ENCODE data around the gene ITGB1. TPM values are rescaled to one million over a fixed set of nuclear protein-coding genes. Genes with fewer than 3 reads are reported as not detected.

ITGB1 gene
- polyA plus RNA-seq, 1 of the 3 experiments (the other 2 are of a cell fraction) = 666 TPM

GRCh38 chr10:32906595-32906994, 51.4 kb downstream of the ITGB1 start:
- ChIA-PET POLR2A (no interaction called here), CTCF (interaction anchor here (0.7 kb wide), 1 partner anchor 1690 kb away, joined by 3 read pairs; no protein-coding TSS in a partner anchor)
- H4K20me1 ChIP-seq (ENCODE audit: insufficient read depth) = no peaks in the 10 kb centered on the region
- no peak overlapping the region for H3K4me3 ChIP-seq (ENCODE audit: low read depth in 2 of 2, low read length in 1 of 2)
- peaks cover 70% of the 10 kb centered on the region for H3K79me2 ChIP-seq (ENCODE audit: insufficient read depth)
- no peaks in the 10 kb centered on the region for H3K9me2 ChIP-seq
- no peak for DNase-seq
- H3K9ac ChIP-seq = no peak overlapping the region
- TF ChIP-seq JUND (IDR thresholded peaks at IDR 0.05) (no peak), SIN3A (IDR thresholded peaks at IDR 0.05; ENCODE audit: borderline replicate concordance, low read depth, low read length) (no peak), EZH2phosphoT487 (IDR thresholded peaks at IDR 0.05; ENCODE audit: borderline replicate concordance, low read depth) (no peak), FOXJ3 (CRISPR knock-in tag; IDR thresholded peaks at IDR 0.05) (no peak), IRF3 (IDR thresholded peaks at IDR 0.05; ENCODE audit: low read depth, low read length) (no peak), GABPA (IDR thresholded peaks at IDR 0.05; ENCODE audit: low read depth) (no peak), USF2 (IDR thresholded peaks at IDR 0.05; ENCODE audit: borderline replicate concordance, low read depth, low read length) (no peak), REST (IDR thresholded peaks at IDR 0.05; ENCODE audit: low read depth, low read length) (no peak), ELF1 (IDR thresholded peaks at IDR 0.05) (no peak), CHD2 (IDR thresholded peaks at IDR 0.05; ENCODE audit: low read length, partially characterized antibody) (no peak), PBX3 (IDR thresholded peaks at IDR 0.05) (no peak), MAX (IDR thresholded peaks at IDR 0.05; ENCODE audit: low read depth) (no peak), RFX5 (IDR thresholded peaks at IDR 0.05; ENCODE audit: low read length) (no peak), RAD21 (IDR thresholded peaks at IDR 0.05; ENCODE audit: low read length) (no peak), YY1 (IDR thresholded peaks at IDR 0.05; ENCODE audit: low read depth) (no peak), MEF2A (IDR thresholded peaks at IDR 0.05; ENCODE audit: borderline replicate concordance, low read depth) (no peak), RCOR1 (IDR thresholded peaks at IDR 0.05; ENCODE audit: low read length) (no peak), TEAD4 (IDR thresholded peaks at IDR 0.05; ENCODE audit: borderline replicate concordance, insufficient read depth) (no peak)
- H3K27ac ChIP-seq (ENCODE audit: low read depth in 2 of 2, low read length in 1 of 2) = no peak overlapping the region
- peaks cover 35% of the 10 kb centered on the region for H3F3A ChIP-seq (replicated peaks; ENCODE audit: insufficient read depth)
- no peak overlapping the region for H3K4me2 ChIP-seq
- no peaks in the 10 kb centered on the region for H3K27me3 ChIP-seq (ENCODE audit: insufficient read depth)
- H3K36me3 ChIP-seq (replicated peaks in 1 of 2; ENCODE audit: control insufficient read depth in 1 of 2, insufficient read depth in 2 of 2, low read length in 1 of 2) = peaks cover 84 to 97% of the 10 kb centered on the region in 2 experiments
- H2AFZ ChIP-seq (ENCODE audit: low read depth) = no peak overlapping the region
- no peaks in the 10 kb centered on the region for H3K9me3 ChIP-seq
- WGBS (ENCODE audit: low lambda C conversion rate) = 95% methylated on average over 4 of the region's 4 CpGs
- no peaks in the 10 kb centered on the region; a peak in 1 of 4 replicates for H3K4me1 ChIP-seq (ENCODE audit: control insufficient read depth in 1 of 2, insufficient read depth in 2 of 2, low read depth in 1 of 2, low read length in 1 of 2)
